Hepatocyte (in vitro differentiated cells): ENCODE results near the gene BIK.

Experiments
- EZH2phosphoT487 ChIP-seq: fragments of 200-600 bp; sonication (generic); IDR thresholded peaks from one replicate; pipeline ENCODE4 v1.6.1; 2018; ENCODE audit warnings: antibody characterized with exemption, mild to moderate bottlenecking, low read depth, moderate library complexity; ENCODE audit not compliant: unreplicated experiment, severe bottlenecking
- TF ChIP-seq, protein P1 (sequence below): fragments of 200-600 bp; sonication (generic); IDR thresholded peaks from 2 replicates; pipeline ENCODE4 v1.5.1; 2016; ENCODE audit warnings: antibody characterized with exemption, mild to moderate bottlenecking; ENCODE audit not compliant: poor library complexity

DNA sequence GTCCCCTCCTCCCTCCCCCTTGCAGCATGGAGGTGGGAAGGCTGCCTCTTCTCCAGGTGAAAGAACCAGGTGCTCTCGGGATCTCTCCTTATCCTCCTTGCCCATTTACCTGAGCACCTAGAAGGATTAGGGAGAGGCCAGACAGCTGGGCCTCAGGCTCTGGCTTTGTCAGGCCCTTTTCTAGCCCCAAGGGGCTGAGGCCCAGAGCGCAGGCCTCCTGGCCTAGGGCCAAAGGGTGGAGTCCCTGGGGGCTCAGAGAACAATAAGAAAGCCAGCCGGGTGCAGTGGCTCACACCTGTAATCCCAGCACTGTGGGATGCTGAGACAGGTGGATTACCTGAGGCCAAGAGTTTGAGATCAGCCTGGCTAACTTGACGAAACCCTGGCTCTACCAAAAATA lies 16.0 kb upstream of the BIK start:
- TF ChIP-seq, protein P1, sequence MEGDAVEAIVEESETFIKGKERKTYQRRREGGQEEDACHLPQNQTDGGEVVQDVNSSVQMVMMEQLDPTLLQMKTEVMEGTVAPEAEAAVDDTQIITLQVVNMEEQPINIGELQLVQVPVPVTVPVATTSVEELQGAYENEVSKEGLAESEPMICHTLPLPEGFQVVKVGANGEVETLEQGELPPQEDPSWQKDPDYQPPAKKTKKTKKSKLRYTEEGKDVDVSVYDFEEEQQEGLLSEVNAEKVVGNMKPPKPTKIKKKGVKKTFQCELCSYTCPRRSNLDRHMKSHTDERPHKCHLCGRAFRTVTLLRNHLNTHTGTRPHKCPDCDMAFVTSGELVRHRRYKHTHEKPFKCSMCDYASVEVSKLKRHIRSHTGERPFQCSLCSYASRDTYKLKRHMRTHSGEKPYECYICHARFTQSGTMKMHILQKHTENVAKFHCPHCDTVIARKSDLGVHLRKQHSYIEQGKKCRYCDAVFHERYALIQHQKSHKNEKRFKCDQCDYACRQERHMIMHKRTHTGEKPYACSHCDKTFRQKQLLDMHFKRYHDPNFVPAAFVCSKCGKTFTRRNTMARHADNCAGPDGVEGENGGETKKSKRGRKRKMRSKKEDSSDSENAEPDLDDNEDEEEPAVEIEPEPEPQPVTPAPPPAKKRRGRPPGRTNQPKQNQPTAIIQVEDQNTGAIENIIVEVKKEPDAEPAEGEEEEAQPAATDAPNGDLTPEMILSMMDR: no peak
- no peak for TF ChIP-seq EZH2phosphoT487
